KMS-11 (cell line): ENCODE data around the gene COL10A1.

Experiments
- H2AFZ ChIP-seq: fragments of 200-600 bp; sonication (generic); 2 replicates; pipeline ENCODE4 v1.6.1; 2016; ENCODE audit warnings: antibody characterized with exemption, mixed run types, low read depth
- H3K27ac ChIP-seq: fragments of 200-600 bp; sonication (generic); 2 replicates; pipeline ENCODE4 v1.6.1; 2016; ENCODE audit warnings: mild to moderate bottlenecking, mixed run types
- H3K27me3 ChIP-seq: fragments of 200-600 bp; sonication (generic); 2 replicates; pipeline ENCODE4 v1.6.1; 2017; ENCODE audit warnings: mild to moderate bottlenecking, low read depth, mixed run types, moderate library complexity; ENCODE audit not compliant: insufficient read depth
- H3K36me3 ChIP-seq: fragments of 200-600 bp; sonication (generic); 2 replicates; pipeline ENCODE4 v1.6.1; 2017; ENCODE audit warnings: mild to moderate bottlenecking, mixed run types; ENCODE audit not compliant: insufficient read depth
- H3K4me1 ChIP-seq: fragments of 200-600 bp; sonication (generic); 2 replicates; pipeline ENCODE4 v1.6.1; 2016; ENCODE audit warnings: mild to moderate bottlenecking, low read depth, mixed run types; ENCODE audit not compliant: poor library complexity, severe bottlenecking
- H3K4me2 ChIP-seq: fragments of 200-600 bp; sonication (generic); 2 replicates; pipeline ENCODE4 v1.7.0; 2016; ENCODE audit warnings: mild to moderate bottlenecking, mixed run types
- H3K4me3 ChIP-seq: fragments of 200-600 bp; sonication (generic); IDR thresholded peaks from 2 replicates; pipeline ENCODE4 v1.6.1; 2017; ENCODE audit warnings: low read depth, low read length, mixed read lengths; ENCODE audit not compliant: insufficient read depth
- H3K79me2 ChIP-seq: fragments of 200-600 bp; sonication (generic); 2 replicates; pipeline ENCODE4 v1.6.1; 2016; ENCODE audit warnings: low read depth, mixed run types; ENCODE audit not compliant: insufficient read depth
- H3K9ac ChIP-seq: fragments of 200-600 bp; sonication (generic); 2 replicates; pipeline ENCODE4 v1.6.1; 2016; ENCODE audit warnings: mild to moderate bottlenecking, mixed run types
- H4K20me1 ChIP-seq: fragments of 200-600 bp; sonication (generic); 2 replicates; pipeline ENCODE4 v1.6.1; 2016; ENCODE audit warnings: mild to moderate bottlenecking, mixed run types; ENCODE audit not compliant: insufficient read depth
- CTCF ChIP-seq: fragments of 200-600 bp; sonication (generic); conservative IDR thresholded peaks from 2 replicates; pipeline ENCODE4 v1.6.1; 2017; ENCODE audit warnings: low read depth, mild to moderate bottlenecking, antibody characterized with exemption, low read length, moderate library complexity, mixed read lengths

COL10A1 gene

GRCh38 chr6:116094041-116094440, 31.9 kb downstream of the COL10A1 start:
- H3K27me3 ChIP-seq: no peaks in the 10 kb centered on the region
- H3K36me3 ChIP-seq: no peaks in the 10 kb centered on the region
- H3K4me2 ChIP-seq: no peak overlapping the region
- H3K79me2 ChIP-seq: no peaks in the 10 kb centered on the region
- no peaks in the 10 kb centered on the region for H4K20me1 ChIP-seq
- no peak overlapping the region for H3K9ac ChIP-seq
- no peak for TF ChIP-seq CTCF
- no peaks in the 10 kb centered on the region for H3K4me1 ChIP-seq
- H3K4me3 ChIP-seq: no peak overlapping the region
- H2AFZ ChIP-seq: no peak overlapping the region
- no peak overlapping the region for H3K27ac ChIP-seq

GRCh38 chr6:116090251-116090650, 35.7 kb downstream of the COL10A1 start:
- TF ChIP-seq CTCF: no peak
- Histone ChIP-seq H3K4me2 (no peak overlapping the region), H3K79me2 (no peaks in the 10 kb centered on the region), H4K20me1 (no peaks in the 10 kb centered on the region), H3K4me1 (peaks cover 13% of the 10 kb centered on the region), H3K4me3 (no peak overlapping the region), H3K27ac (no peak overlapping the region), H2AFZ (no peak overlapping the region), H3K27me3 (no peaks in the 10 kb centered on the region), H3K36me3 (no peaks in the 10 kb centered on the region), H3K9ac (no peak overlapping the region)

GRCh38 chr6:116088946-116089345, 37.0 kb downstream of the COL10A1 start:
- Histone ChIP-seq H3K27me3 (no peaks in the 10 kb centered on the region), H3K4me3 (no peak overlapping the region), H4K20me1 (no peaks in the 10 kb centered on the region), H3K4me2 (no peak overlapping the region), H3K36me3 (no peaks in the 10 kb centered on the region), H3K27ac (no peak overlapping the region), H2AFZ (no peak overlapping the region), H3K79me2 (no peaks in the 10 kb centered on the region), H3K9ac (no peak overlapping the region), H3K4me1 (peaks cover 13% of the 10 kb centered on the region)
- TF ChIP-seq CTCF: no peak

- no peaks in the 10 kb centered on the region for H3K27me3 ChIP-seq
- no peaks in the 10 kb centered on the region for H3K79me2 ChIP-seq
- TF ChIP-seq CTCF: no peak
- peaks cover 13% of the 10 kb centered on the region for H3K4me1 ChIP-seq
- H2AFZ ChIP-seq: no peak overlapping the region
- 0 out of 2 replicates have a peak overlapping the region, but pooled peaks have one; percentile 2 for H3K4me2 ChIP-seq
- H3K4me3 ChIP-seq: no peak overlapping the region
- H3K9ac ChIP-seq: no peak overlapping the region
- no peaks in the 10 kb centered on the region for H3K36me3 ChIP-seq
- H3K27ac ChIP-seq: no peak overlapping the region
- H4K20me1 ChIP-seq: no peaks in the 10 kb centered on the region
Measured at GRCh38 chr6:116087437-116088027, 38.4 kb downstream of the COL10A1 start.
